Neural cell (in vitro differentiated cells): Measurements from ENCODE around the gene STRA6. TPM values are rescaled to one million over a fixed set of nuclear protein-coding genes. Genes with fewer than 3 reads are reported as not detected.

Experiments
- H2AFZ ChIP-seq: fragments of 200-600, 300-800 bp; sonication (generic), shearing (Covaris generic); 2 replicates; pipeline ENCODE4 v1.6.0; 2014; ENCODE audit warnings: low read depth, mild to moderate bottlenecking, antibody characterized with exemption, low read length, moderate library complexity
- H3F3A ChIP-seq: fragments of 200-600 bp; shearing (Covaris generic); 2 replicates; pipeline ENCODE4 v1.6.1; 2016; ENCODE audit warnings: mild to moderate bottlenecking, moderate library complexity, mixed read lengths, antibody characterized with exemption, low read length; ENCODE audit not compliant: insufficient read depth, poor library complexity, severe bottlenecking
- H3K27ac ChIP-seq: fragments of 200-600, 300-800 bp; sonication (generic), shearing (Covaris generic); 2 replicates; pipeline ENCODE4 v1.5.1; 2014; ENCODE audit warnings: mild to moderate bottlenecking, low read length, moderate library complexity
- H3K27me3 ChIP-seq: fragments of 300-800, 200-600 bp; sonication (generic), shearing (Covaris generic); 2 replicates; pipeline ENCODE4 v1.6.0; 2014; ENCODE audit warnings: mild to moderate bottlenecking, low read depth, low read length, moderate library complexity; ENCODE audit not compliant: insufficient read depth
- H3K36me3 ChIP-seq: fragments of 300-800, 200-600 bp; sonication (generic), shearing (Covaris generic); 2 replicates; pipeline ENCODE4 v1.5.1; 2014; ENCODE audit warnings: mild to moderate bottlenecking, antibody characterized with exemption, low read length, moderate library complexity; ENCODE audit not compliant: insufficient read depth
- H3K4me2 ChIP-seq: fragments of 300-800, 200-600 bp; sonication (generic), shearing (Covaris generic); 2 replicates; pipeline ENCODE4 v1.6.0; 2014; ENCODE audit warnings: mild to moderate bottlenecking, low read length
- H3K4me3 ChIP-seq: fragments of 300-800, 200-600 bp; sonication (generic), shearing (Covaris generic); 2 replicates; pipeline ENCODE4 v1.5.1; 2014; ENCODE audit warnings: mild to moderate bottlenecking, low read length, moderate library complexity
- H3K79me2 ChIP-seq: fragments of 200-600 bp; shearing (Covaris generic); replicated peaks from 2 replicates; pipeline ENCODE4 v1.6.0; 2014; ENCODE audit warnings: mild to moderate bottlenecking, low read length, moderate library complexity; ENCODE audit not compliant: insufficient read depth
- H3K9ac ChIP-seq: fragments of 300-800, 200-600 bp; sonication (generic), shearing (Covaris generic); 2 replicates; pipeline ENCODE4 v1.6.1; 2016; ENCODE audit warnings: mild to moderate bottlenecking, low read length, mixed read lengths
- H3K9me2 ChIP-seq: fragments of 200-600 bp; shearing (Covaris generic); 2 replicates; pipeline ENCODE4 v1.6.1; 2016; ENCODE audit warnings: mild to moderate bottlenecking, low read length, mixed read lengths; ENCODE audit not compliant: insufficient read depth
- H3K9me3 ChIP-seq: fragments of 200-600, 300-800 bp; sonication (generic), shearing (Covaris generic); 2 replicates; pipeline ENCODE4 v1.6.1; 2016; ENCODE audit warnings: mild to moderate bottlenecking, mixed run types, low read length, moderate library complexity, mixed read lengths
- H4K20me1 ChIP-seq: fragments of 200-600 bp; shearing (Covaris generic); 2 replicates; pipeline ENCODE4 v1.6.1; 2016; ENCODE audit warnings: mild to moderate bottlenecking, mixed run types; ENCODE audit not compliant: insufficient read depth
- CTCF ChIP-seq: fragments of 450-650 bp; IDR thresholded peaks from 2 replicates; pipeline ENCODE4 v1.5.1; 2014; ENCODE audit warnings: antibody characterized with exemption, mild to moderate bottlenecking, moderate library complexity; ENCODE audit not compliant: poor library complexity, severe bottlenecking
- EP300 ChIP-seq: fragments of 450-650 bp; conservative IDR thresholded peaks from 2 replicates; pipeline ENCODE4 v1.6.1; 2014; ENCODE audit warnings: antibody characterized with exemption, mild to moderate bottlenecking, moderate library complexity; ENCODE audit not compliant: poor library complexity, severe bottlenecking
- EZH2 ChIP-seq: fragments of 200-600, 300-800 bp; shearing (Covaris generic), sonication (generic); IDR thresholded peaks from 2 replicates; pipeline ENCODE4 v1.6.1; 2014; ENCODE audit warnings: antibody characterized with exemption, low read length, borderline replicate concordance, mild to moderate bottlenecking; ENCODE audit not compliant: insufficient read depth, poor library complexity, severe bottlenecking
- MXI1 ChIP-seq: fragments of 450-650 bp; conservative IDR thresholded peaks from 2 replicates; pipeline ENCODE4 v1.6.1; 2014; ENCODE audit warnings: antibody characterized with exemption, mild to moderate bottlenecking; ENCODE audit not compliant: poor library complexity, severe bottlenecking
- POLR2AphosphoS5 ChIP-seq: IDR thresholded peaks from 2 replicates; pipeline ENCODE4 v1.6.1; 2012
- RAD21 ChIP-seq: fragments of 450-650 bp; conservative IDR thresholded peaks from 2 replicates; pipeline ENCODE4 v1.6.1; 2014; ENCODE audit warnings: antibody characterized with exemption, mild to moderate bottlenecking, moderate library complexity
- REST ChIP-seq: IDR thresholded peaks from 2 replicates; pipeline ENCODE4 v1.6.1; 2012; ENCODE audit warnings: borderline replicate concordance
- SMC3 ChIP-seq: fragments of 450-650 bp; conservative IDR thresholded peaks from 2 replicates; pipeline ENCODE4 v1.6.1; 2014; ENCODE audit warnings: antibody characterized with exemption, mild to moderate bottlenecking, moderate library complexity; ENCODE audit not compliant: poor library complexity
- TAF1 ChIP-seq: IDR thresholded peaks from 2 replicates; pipeline ENCODE4 v1.6.1; 2012; ENCODE audit warnings: low read depth
- polyA plus RNA-seq: library from polyadenylated mRNA; depleted of rRNA; stranded (reverse); fragments of >200 nt; gene quantifications from 2 replicates; pipeline ENCODE4 v1.2.3, GENCODE V29; 2014

STRA6 gene
- polyA plus RNA-seq, 1 donor from 2014 or later, result 4.4 TPM

- Histone ChIP-seq H3K4me3 (no peak overlapping the region), H3F3A (no peaks in the 10 kb centered on the region), H4K20me1 (no peaks in the 10 kb centered on the region), H3K4me2 (no peak overlapping the region), H3K27ac (no peak overlapping the region), H3K9ac (no peak overlapping the region), H2AFZ (no peak overlapping the region), H3K9me2 (no peaks in the 10 kb centered on the region), H3K36me3 (no peaks in the 10 kb centered on the region), H3K79me2 (no peaks in the 10 kb centered on the region), H3K9me3 (no peaks in the 10 kb centered on the region), H3K27me3 (no peaks in the 10 kb centered on the region)
- TF ChIP-seq MXI1 (no peak), REST (no peak), POLR2AphosphoS5 (no peak), EP300 (no peak), SMC3 (no peak), CTCF (no peak), RAD21 (no peak), EZH2 (no peak), TAF1 (no peak)
Observed at GRCh38 chr15:74191798-74192197, 10.8 kb downstream of the STRA6 start.

GRCh38 chr15:74188216-74188615 lies 14.4 kb downstream of the STRA6 start:
- Histone ChIP-seq H3K9ac (no peak overlapping the region), H4K20me1 (no peaks in the 10 kb centered on the region), H3K27ac (no peak overlapping the region), H3K4me3 (no peak overlapping the region), H3K9me3 (no peaks in the 10 kb centered on the region), H3K79me2 (no peaks in the 10 kb centered on the region), H3K27me3 (no peaks in the 10 kb centered on the region), H3K9me2 (no peaks in the 10 kb centered on the region), H2AFZ (no peak overlapping the region), H3F3A (no peaks in the 10 kb centered on the region), H3K4me2 (no peak overlapping the region), H3K36me3 (no peaks in the 10 kb centered on the region)
- TF ChIP-seq EP300 (no peak), EZH2 (no peak), CTCF (no peak), RAD21 (no peak), REST (no peak), TAF1 (no peak), POLR2AphosphoS5 (no peak), SMC3 (no peak), MXI1 (no peak)
